Vagina (tissue), 2 donors: ENCODE data around the gene CARD6. TPM values are rescaled to one million over a fixed set of nuclear protein-coding genes. Genes with fewer than 3 reads are reported as not detected.
"Not testable (repeated sequence)": the region's sequence is repeated elsewhere in the genome, so short reads cannot be mapped to it uniquely, and the experiment has no call there.

Experiments used
- DNase-seq, 2 donors: peaks; one replicate each; pipeline ENCODE4 v3.0.0-alpha.2; 2017; ENCODE audit errors: extremely low spot score in 2 of 2
- H3K27ac ChIP-seq: fragments of 200-600 bp; sonication (generic); one replicate; pipeline ENCODE4 v1.5.1; 2019
- H3K27me3 ChIP-seq: fragments of 200-600 bp; sonication (generic); one replicate; pipeline ENCODE4 v1.5.1; 2019
- H3K36me3 ChIP-seq, 2 donors: fragments of 200-600 bp; sonication (generic); one replicate each; pipeline ENCODE4 v1.5.1; 2017 to 2019
- H3K4me1 ChIP-seq: fragments of 200-600 bp; sonication (generic); one replicate; pipeline ENCODE4 v1.5.1; 2019
- H3K4me3 ChIP-seq, 2 donors: fragments of 200-600 bp; sonication (generic); 1 replicate in 1 of 2; 2 replicates in 1 of 2; pipeline ENCODE4 v1.5.1; 2016 to 2019
- H3K9me3 ChIP-seq: fragments of 200-600 bp; sonication (generic); one replicate; pipeline ENCODE4 v1.5.1; 2019
- POLR2A ChIP-seq, 2 donors: fragments of 450-650 bp; IDR thresholded peaks; one replicate each; pipeline ENCODE4 v1.6.1; 2017; ENCODE audit warnings: antibody characterized with exemption in 2 of 2, mild to moderate bottlenecking in 2 of 2, moderate library complexity in 2 of 2
- POLR2AphosphoS5 ChIP-seq, 2 donors: sonication (generic); formaldehyde crosslinking; IDR thresholded peaks; one replicate each; pipeline ENCODE4 v1.9.0; 2017; ENCODE audit warnings: antibody characterized with exemption in 2 of 2, mild to moderate bottlenecking in 2 of 2, low read depth in 1 of 2; ENCODE audit not compliant: insufficient read depth in 1 of 2
- intact Hi-C: fragments of 100-400 bp; cut with DNase I; formaldehyde crosslinking; loops from one replicate; pipeline ENCODE4 v1.15.1; 2023
- total RNA-seq: library from RNA; depleted of rRNA; stranded (reverse); fragments of >200 nt; gene quantifications from one replicate; pipeline ENCODE4 v1.2.3, GENCODE V29; 2016
- TF ChIP-seq, protein P1 (sequence below), 3 experiments: fragments of 450-650 bp in 2 of 3; fragments of 200-600 bp in 1 of 3; sonication (generic) in 1 of 3; IDR thresholded peaks; one replicate each; pipeline ENCODE4 v1.5.1; 2017 to 2019; ENCODE audit warnings: antibody characterized with exemption in 3 of 3, mild to moderate bottlenecking in 2 of 3, moderate library complexity in 2 of 3

CARD6 gene
- total RNA-seq, 1 donor from 2014 or later = 12.3 TPM

GRCh38 chr5:40801771-40802562 is 39.2 kb upstream of the CARD6 start:
- intact Hi-C loops = no loop called here
- TF ChIP-seq, protein P1, sequence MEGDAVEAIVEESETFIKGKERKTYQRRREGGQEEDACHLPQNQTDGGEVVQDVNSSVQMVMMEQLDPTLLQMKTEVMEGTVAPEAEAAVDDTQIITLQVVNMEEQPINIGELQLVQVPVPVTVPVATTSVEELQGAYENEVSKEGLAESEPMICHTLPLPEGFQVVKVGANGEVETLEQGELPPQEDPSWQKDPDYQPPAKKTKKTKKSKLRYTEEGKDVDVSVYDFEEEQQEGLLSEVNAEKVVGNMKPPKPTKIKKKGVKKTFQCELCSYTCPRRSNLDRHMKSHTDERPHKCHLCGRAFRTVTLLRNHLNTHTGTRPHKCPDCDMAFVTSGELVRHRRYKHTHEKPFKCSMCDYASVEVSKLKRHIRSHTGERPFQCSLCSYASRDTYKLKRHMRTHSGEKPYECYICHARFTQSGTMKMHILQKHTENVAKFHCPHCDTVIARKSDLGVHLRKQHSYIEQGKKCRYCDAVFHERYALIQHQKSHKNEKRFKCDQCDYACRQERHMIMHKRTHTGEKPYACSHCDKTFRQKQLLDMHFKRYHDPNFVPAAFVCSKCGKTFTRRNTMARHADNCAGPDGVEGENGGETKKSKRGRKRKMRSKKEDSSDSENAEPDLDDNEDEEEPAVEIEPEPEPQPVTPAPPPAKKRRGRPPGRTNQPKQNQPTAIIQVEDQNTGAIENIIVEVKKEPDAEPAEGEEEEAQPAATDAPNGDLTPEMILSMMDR (IDR thresholded peaks at IDR 0.05) = no peak
- TF ChIP-seq POLR2AphosphoS5 (IDR thresholded peaks at IDR 0.05; ENCODE audit: insufficient read depth in 1 of 2, low read depth in 1 of 2) (no peak), POLR2A (IDR thresholded peaks at IDR 0.05) (no peak)
- Histone ChIP-seq H3K4me1 (peaks cover 12% of the 10 kb centered on the region), H3K4me3 (no peak overlapping the region), H3K9me3 (no peaks in the 10 kb centered on the region), H3K27me3 (no peaks in the 10 kb centered on the region), H3K36me3 (no peaks in the 10 kb centered on the region), H3K27ac (no peak overlapping the region)
- no peak for DNase-seq

GRCh38 chr5:40812125-40812524 is 29.0 kb upstream of the CARD6 start:
- TF ChIP-seq POLR2A (IDR thresholded peaks at IDR 0.05) = no peak
- TF ChIP-seq POLR2AphosphoS5 (IDR thresholded peaks at IDR 0.05; ENCODE audit: insufficient read depth in 1 of 2, low read depth in 1 of 2) = no peak
- TF ChIP-seq, protein P1 (IDR thresholded peaks at IDR 0.05) = no peak
- intact Hi-C loops = no loop called here
- H3K4me1 ChIP-seq = no peaks in the 10 kb centered on the region

GRCh38 chr5:40813698-40814281 is 27.4 kb upstream of the CARD6 start:
- H3K4me3 ChIP-seq = no peak overlapping the region
- intact Hi-C loops = no loop called here
- TF ChIP-seq, protein P1 (IDR thresholded peaks at IDR 0.05) = no peak
- TF ChIP-seq POLR2AphosphoS5 (IDR thresholded peaks at IDR 0.05; ENCODE audit: insufficient read depth in 1 of 2, low read depth in 1 of 2) (no peak), POLR2A (IDR thresholded peaks at IDR 0.05) (no peak)
- no peaks in the 10 kb centered on the region for H3K27me3 ChIP-seq
- no peaks in the 10 kb centered on the region for H3K4me1 ChIP-seq
- H3K36me3 ChIP-seq = no peaks in the 10 kb centered on the region
- no peak overlapping the region for H3K27ac ChIP-seq
- no peaks in the 10 kb centered on the region for H3K9me3 ChIP-seq
- DNase-seq = no peak

More at GRCh38 chr5:40812125-40812524, 29.0 kb upstream of the CARD6 start:
- H3K36me3 ChIP-seq = no peaks in the 10 kb centered on the region
- H3K4me3 ChIP-seq = no peak overlapping the region
- no peak overlapping the region for H3K27ac ChIP-seq
- no peaks in the 10 kb centered on the region for H3K9me3 ChIP-seq
- H3K27me3 ChIP-seq = no peaks in the 10 kb centered on the region
- DNase-seq = no peak

DNA sequence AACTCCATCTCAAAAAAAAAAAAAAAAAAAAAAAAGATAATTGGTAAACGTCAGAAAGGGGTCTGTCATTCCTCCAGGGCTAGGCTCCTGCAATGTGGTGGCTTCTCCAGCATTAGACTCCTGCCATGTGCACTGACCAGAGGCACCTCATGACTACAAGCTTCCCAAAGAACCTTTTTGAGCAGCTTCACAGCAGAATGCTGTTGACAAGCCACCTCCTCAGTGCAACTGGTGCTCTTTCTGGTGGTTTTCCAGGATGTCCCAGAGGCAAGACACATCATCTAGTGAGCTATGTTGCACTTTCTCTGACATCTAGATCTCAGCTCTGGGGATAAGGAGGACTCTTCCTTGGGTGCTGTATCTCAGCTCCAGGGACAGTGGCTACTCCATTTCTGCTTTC is 17.7 kb upstream of the CARD6 start:
- Histone ChIP-seq H3K27me3 (no peaks in the 10 kb centered on the region), H3K4me1 (no peaks in the 10 kb centered on the region), H3K9me3 (no peaks in the 10 kb centered on the region), H3K36me3 (peaks cover 0 to 16% of the 10 kb centered on the region in 2 donors), H3K4me3 (no peak overlapping the region), H3K27ac (no peak overlapping the region)
- DNase-seq = no peak
- TF ChIP-seq POLR2A (IDR thresholded peaks at IDR 0.05) = no peak
- TF ChIP-seq POLR2AphosphoS5 (IDR thresholded peaks at IDR 0.05; ENCODE audit: insufficient read depth in 1 of 2, low read depth in 1 of 2) = no peak
- TF ChIP-seq, protein P1 (IDR thresholded peaks at IDR 0.05) = no peak
- intact Hi-C loops = no loop called here

DNA sequence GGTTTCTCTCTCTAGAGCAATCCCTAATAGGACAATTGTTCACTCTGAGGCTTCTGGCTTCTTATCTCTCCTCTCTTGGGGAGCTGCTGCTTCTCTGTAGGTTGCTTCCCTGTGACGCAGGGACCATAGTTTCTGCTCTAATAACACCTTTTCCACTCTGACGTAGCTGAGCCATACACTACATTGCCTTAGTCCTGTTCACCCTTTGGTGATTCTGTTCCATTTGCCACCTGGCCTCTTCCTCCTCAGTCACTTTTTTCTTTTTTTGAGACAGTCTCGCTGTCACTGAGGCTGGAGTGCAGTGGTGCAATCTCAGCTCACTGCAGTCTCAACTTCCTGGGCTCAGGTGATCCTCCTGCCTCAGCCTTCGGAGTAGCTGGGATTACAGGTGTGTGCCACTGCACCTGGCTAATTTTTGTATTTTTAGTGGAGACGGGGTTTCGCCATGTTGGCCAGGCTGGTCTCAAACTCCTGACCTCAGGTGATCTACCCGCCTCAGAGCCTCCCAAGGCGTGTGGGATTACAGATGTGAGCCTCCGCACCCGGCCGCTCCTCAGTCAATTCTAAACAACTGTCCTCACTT is 15.6 kb upstream of the CARD6 start:
- H3K4me3 ChIP-seq, DNase-seq, H3K4me1 ChIP-seq, intact Hi-C loops, H3K9me3 ChIP-seq, H3K27ac ChIP-seq, H3K27me3 ChIP-seq: not testable (repeated sequence)
- H3K36me3 ChIP-seq = peaks cover 0 to 37% of the 10 kb centered on the region in 2 donors
